Large intestine (tissue), 3 donors: ENCODE measurements around the gene NDUFA7. TPM values are rescaled to one million over a fixed set of nuclear protein-coding genes. Genes with fewer than 3 reads are reported as not detected.
A peak's percentile ranks its signal among the peaks of the same experiment; 100 is the strongest.
"Not testable (repeated sequence)": the region's sequence is repeated elsewhere in the genome, so short reads cannot be mapped to it uniquely, and the experiment has no call there.

ENCODE experiments used
- DNase-seq, 2 donors: peaks; one replicate each; pipeline versions ENCODE4 v3.0.0 to v3.0.0-alpha.2; 2013
- H3K27ac ChIP-seq: one replicate; pipeline ENCODE4 v1.5.1; 2013; ENCODE audit warnings: low read length
- H3K27me3 ChIP-seq: 2 replicates; pipeline ENCODE4 v1.6.1; 2013; ENCODE audit warnings: low read length; ENCODE audit not compliant: control insufficient read depth, insufficient read depth
- H3K36me3 ChIP-seq: 2 replicates; pipeline ENCODE4 v1.6.1; 2013; ENCODE audit warnings: low read length; ENCODE audit not compliant: control insufficient read depth, insufficient read depth
- H3K4me1 ChIP-seq: one replicate; pipeline ENCODE4 v1.6.1; 2013; ENCODE audit warnings: low read length; ENCODE audit not compliant: control insufficient read depth, insufficient read depth
- H3K4me3 ChIP-seq: one replicate; pipeline ENCODE4 v1.5.1; 2013; ENCODE audit warnings: low read length
- H3K9me3 ChIP-seq: one replicate; pipeline ENCODE4 v1.6.1; 2013; ENCODE audit warnings: mild to moderate bottlenecking, low read depth, low read length, moderate library complexity; ENCODE audit not compliant: control insufficient read depth
- WGBS: methylation state at CpG from one replicate; pipeline ENCODE4 v1.1.5; 2013; ENCODE audit warnings: low lambda C conversion rate; ENCODE audit not compliant: insufficient coverage; 5-methylcytosine and 5-hydroxymethylcytosine counted together
- polyA plus RNA-seq: library from polyadenylated mRNA; unstranded; fragments of 120-200 nt; gene quantifications from one replicate; pipeline ENCODE4 v1.2.1, GENCODE V29; 2013

Gene NDUFA7
- polyA plus RNA-seq, 1 donor, result 69.6 TPM

DNA sequence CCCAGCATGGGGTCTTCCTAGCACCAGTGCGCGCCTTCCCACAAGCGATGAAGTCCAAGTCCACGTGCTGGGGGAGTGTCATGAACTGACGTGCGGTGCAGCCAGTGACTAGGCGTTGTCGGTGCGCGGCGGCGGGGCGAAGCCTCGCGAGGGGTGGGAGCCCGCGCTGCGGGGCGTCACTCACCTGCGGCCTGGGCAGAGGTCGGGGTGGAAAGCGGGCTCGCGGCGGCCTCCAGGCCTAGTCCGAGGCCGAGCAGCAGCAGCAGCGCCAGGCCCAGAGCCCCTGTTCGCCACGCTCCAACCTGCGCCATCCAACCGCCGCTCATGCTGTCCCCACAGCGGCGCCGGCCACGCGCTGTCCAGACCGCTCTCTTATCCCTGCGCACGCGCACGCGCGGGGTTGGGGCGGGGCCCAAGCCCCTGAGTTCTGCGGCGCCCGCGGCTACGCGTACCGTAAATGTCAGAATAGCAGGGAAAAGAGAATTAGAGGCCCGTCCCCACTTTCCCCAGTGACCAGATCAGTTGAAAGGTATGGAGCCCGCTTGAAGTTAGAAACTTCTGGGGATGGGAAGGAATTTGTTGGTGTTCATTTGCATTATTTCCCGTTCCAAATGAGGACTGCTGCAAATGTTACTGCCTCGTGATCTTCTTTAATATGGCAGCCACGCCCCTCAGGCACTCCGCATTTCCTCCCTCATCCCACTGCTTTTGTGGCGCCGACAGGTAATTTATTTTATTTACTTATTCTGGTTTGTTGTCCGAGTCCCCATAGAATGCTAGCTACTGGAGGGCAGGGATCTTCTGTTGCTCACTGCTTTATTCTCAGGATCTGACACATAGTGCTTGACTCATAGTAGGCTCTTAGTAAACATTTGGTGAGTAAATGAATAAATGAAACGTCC lies 13.0 kb downstream of the NDUFA7 start, which contains the start of gene CD320:
TSS of gene CD320 (minus strand) at position 394 of the 902 bp plus-strand sequence. CDS start at position 326, 68 bp downstream.
- H3K27ac ChIP-seq, result peak within 1 kb of the TSS; percentile 37
- peaks cover 22% of the 10 kb centered on the region for H3K4me1 ChIP-seq
- peaks cover 34% of the 10 kb centered on the region for H3K36me3 ChIP-seq
- WGBS, result 0% methylated on average over 1 of the region's 63 CpGs
- no peaks in the 10 kb centered on the region for H3K9me3 ChIP-seq
- H3K4me3 ChIP-seq, result peak within 1 kb of the TSS; percentile 58
- DNase-seq, result peak; percentile 87 to 95
- H3K27me3 ChIP-seq, result no peaks in the 10 kb centered on the region

DNA sequence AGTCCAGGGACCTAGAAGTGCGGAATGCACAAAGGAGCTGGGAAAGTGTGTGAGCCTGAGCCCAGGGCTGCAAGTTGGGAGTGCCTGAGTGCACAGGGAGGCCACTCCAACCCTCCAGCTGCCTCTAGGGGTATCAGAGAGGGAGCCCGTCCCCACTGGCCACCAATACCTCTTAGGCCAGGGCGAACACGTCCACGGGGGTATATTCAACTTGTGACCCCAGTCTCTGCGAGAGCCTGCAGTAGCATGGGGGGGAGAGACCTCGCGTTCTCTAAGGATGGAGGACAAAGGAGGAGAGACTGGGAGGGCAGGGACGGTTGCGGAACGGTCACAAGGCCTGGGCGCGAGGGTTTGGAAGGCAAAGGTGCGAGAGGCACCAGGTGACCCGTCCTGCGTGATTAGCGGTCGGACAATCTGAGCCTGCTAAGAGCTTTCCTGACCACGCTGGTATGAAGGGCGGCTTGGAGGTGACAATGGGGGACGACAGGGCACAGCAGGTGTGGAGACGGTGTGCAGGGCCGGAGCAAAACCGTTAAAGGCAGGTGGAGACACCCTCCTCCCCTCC lies 13.7 kb downstream of the NDUFA7 start:
- peak overlapping the region; percentile 58 for H3K4me3 ChIP-seq
- peak in 1 of 2 donors; percentile 23 for DNase-seq
- peaks cover 27% of the 10 kb centered on the region for H3K36me3 ChIP-seq
- no peaks in the 10 kb centered on the region for H3K27me3 ChIP-seq
- peak overlapping the region; percentile 37 for H3K27ac ChIP-seq
- H3K9me3 ChIP-seq, result no peaks in the 10 kb centered on the region
- no CpG with 5 or more reads among the region's 24 CpGs for WGBS
- peaks cover 22% of the 10 kb centered on the region for H3K4me1 ChIP-seq

DNA sequence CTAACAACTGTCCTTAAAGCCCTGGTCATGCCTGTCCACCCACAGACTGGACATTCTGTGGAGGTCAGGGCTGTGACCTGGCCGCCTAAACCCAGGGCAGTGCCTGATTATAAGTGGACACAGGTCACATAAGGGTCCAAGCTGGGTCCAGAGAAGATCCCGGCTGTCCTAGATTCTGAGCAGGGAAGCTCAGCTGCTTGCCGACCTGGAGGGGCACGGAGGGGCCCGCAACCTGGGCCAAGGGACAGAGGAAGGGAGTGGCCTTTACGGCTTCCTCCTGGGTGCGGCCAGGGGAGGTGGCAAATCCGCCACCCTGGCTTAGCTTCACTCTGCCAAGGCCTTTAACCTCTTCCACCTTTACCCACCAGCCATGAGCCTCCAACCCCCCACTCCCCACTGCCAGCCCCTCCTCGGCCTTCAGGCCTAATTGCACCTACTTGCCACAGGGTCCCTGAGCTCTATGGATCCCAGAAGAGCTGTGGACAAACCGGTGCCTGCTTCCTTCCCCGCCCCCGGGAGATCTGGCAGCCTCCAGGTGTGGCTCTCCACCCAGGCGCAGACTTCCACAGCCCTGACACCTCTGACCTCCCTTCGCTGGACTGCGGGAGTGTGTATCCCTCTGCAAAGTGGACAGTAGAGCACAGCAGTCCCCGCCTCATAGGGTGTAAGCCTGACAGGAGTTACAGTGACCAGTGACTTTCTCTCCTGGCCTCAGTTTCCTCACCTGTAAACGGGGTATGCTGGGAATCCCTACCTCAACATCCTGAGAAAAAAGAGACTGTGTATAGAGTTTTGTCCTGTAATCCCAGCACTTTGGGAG lies 14.7 kb downstream of the NDUFA7 start:
- peak in 1 of 2 donors; percentile 27 for DNase-seq
- Histone ChIP-seq H3K36me3 (peaks cover 24% of the 10 kb centered on the region), H3K27ac (no peak overlapping the region), H3K4me3 (no peak overlapping the region), H3K27me3 (no peaks in the 10 kb centered on the region), H3K9me3 (no peaks in the 10 kb centered on the region), H3K4me1 (peaks cover 22% of the 10 kb centered on the region)
- no CpG with 5 or more reads among the region's 17 CpGs for WGBS

DNA sequence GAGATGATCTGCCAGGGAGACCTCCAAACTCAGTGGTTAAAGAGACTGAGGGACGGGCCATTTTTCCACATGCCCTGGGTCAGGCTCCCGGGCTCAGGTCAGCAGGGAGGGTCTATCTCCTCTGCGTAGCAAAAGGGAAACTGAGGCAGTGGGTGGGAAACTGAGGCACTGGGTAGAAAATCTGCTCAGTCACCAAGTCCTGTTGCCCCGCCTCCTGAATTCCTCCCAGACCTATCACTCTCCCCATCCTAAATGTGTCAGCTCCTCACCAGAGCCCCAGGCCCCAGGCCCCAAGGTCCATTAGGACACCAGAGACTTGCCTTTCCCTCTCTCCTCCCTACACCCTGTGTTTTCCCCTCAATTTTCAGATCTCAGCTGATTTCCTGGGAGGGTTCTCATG lies 15.4 kb downstream of the NDUFA7 start:
- Histone ChIP-seq H3K36me3 (peaks cover 19% of the 10 kb centered on the region), H3K27me3 (no peaks in the 10 kb centered on the region), H3K27ac (no peak overlapping the region), H3K9me3 (no peaks in the 10 kb centered on the region), H3K4me3 (no peak overlapping the region), H3K4me1 (peaks cover 22% of the 10 kb centered on the region)
- no CpG with 5 or more reads among the region's 4 CpGs for WGBS
- DNase-seq, result no peak

DNA sequence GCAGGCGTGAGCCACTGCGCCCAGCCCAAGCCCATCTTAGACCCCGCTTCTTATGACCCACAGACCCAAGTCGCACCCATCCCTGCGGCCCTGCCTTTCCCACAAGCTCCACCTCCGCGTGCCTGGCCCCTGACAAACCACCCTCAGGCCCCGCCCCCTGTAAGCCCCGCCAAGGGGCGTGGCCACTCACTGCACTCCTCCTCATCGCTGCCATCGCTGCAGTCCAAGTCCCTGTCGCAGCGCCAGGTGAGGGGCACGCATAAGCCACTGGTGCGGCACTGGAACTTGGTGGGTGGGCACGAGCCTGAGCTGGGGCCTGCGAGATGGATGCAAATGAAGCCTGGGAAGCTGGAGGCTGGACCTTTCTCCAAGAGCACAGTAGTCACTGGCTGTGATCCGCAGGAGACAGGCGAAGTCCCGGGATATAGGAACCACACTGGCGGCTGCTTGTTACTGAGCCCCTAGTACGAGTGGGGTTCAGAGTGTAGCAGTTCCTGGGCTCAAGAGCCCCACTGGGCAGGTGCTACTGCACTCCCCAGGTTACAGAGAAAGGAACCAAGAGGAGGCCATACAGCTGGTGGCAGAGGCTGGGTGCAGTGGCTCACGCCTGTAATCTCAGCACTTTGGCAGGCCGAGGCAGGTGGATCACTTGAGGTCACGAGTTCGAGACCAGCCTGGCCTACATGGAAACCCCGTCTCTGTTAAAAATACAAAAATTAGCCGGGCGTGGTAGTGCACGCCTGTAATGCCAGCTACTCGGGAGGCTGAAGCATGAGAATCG lies 16.1 kb downstream of the NDUFA7 start:
- DNase-seq, result no peak
- H3K4me1 ChIP-seq, result peaks cover 22% of the 10 kb centered on the region
- WGBS, result no CpG with 5 or more reads among the region's 33 CpGs
- H3K36me3 ChIP-seq, result peaks cover 14% of the 10 kb centered on the region
- no peaks in the 10 kb centered on the region for H3K9me3 ChIP-seq
- no peak overlapping the region for H3K27ac ChIP-seq
- no peaks in the 10 kb centered on the region for H3K27me3 ChIP-seq
- no peak overlapping the region for H3K4me3 ChIP-seq

DNA sequence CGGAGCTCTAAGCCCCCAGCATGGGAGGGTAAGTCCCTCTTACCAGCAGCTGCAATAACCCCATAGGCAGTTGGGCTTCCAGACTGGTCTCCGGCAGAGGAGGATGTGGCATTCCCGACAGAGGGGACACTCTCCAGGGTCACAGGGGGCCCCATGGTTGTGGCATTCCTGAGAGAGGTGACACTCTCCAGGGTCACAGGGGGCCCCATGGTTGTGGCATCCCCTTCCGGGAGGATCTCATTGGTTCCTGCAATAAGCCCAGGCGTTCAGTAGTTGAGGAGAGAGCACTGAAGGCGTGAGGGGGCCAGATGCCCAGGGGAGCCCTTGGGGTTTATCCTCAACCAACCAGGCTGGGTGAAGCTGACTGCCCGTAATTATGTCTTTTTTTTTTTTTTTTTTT lies 18.4 kb downstream of the NDUFA7 start:
- Histone ChIP-seq H3K36me3 (peaks cover 6% of the 10 kb centered on the region), H3K4me3 (no peak overlapping the region), H3K27ac (no peak overlapping the region), H3K27me3 (no peaks in the 10 kb centered on the region), H3K4me1 (peaks cover 13% of the 10 kb centered on the region), H3K9me3 (no peaks in the 10 kb centered on the region)
- no peak for DNase-seq
- no CpG with 5 or more reads among the region's 7 CpGs for WGBS

DNA sequence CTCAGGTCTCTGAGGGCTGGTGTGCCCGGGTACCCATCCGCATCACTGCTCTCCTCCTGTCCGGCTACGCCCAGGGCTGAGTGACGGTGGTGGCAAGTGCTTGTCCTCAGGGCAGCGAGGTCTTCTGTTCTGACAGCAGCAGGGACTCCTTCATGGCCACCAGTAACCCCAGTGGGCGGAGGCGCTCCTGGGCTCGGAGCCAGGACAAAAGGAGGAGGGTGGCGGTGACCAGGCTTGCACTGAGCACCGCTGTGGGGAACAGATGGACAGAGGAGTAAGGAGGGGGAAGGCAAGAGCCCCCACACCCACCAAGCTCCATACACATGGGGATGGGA lies 18.9 kb downstream of the NDUFA7 start:
- Histone ChIP-seq H3K27me3 (no peaks in the 10 kb centered on the region), H3K27ac (no peak overlapping the region), H3K4me3 (no peak overlapping the region), H3K4me1 (peaks cover 9% of the 10 kb centered on the region), H3K36me3 (peaks cover 6% of the 10 kb centered on the region), H3K9me3 (no peaks in the 10 kb centered on the region)
- WGBS, result no CpG with 5 or more reads among the region's 11 CpGs
- no peak for DNase-seq

DNA sequence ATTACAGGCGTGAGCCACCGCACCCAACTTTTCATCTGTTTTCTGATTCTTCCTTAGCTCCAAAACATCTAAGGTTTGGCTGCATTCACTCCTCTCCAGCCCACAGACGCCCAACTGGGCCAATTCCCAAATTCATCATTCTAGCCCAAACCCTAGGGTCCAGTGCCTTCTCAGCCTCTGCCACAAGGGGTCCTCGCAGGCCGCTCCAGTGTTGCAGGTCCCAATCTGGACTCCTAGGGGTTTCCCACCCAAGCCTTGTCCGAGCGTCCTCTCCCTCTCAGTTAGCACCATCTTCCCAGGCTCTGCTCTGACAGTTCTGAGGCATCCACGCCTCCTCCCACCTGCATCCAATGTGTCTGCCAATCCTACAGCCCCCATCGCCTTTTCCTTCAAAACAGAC lies 29.8 kb downstream of the NDUFA7 start:
- H3K27ac ChIP-seq, H3K27me3 ChIP-seq, H3K9me3 ChIP-seq, H3K4me3 ChIP-seq, DNase-seq, H3K4me1 ChIP-seq, H3K36me3 ChIP-seq: not testable (repeated sequence)
- no CpG with 5 or more reads among the region's 9 CpGs for WGBS

DNA sequence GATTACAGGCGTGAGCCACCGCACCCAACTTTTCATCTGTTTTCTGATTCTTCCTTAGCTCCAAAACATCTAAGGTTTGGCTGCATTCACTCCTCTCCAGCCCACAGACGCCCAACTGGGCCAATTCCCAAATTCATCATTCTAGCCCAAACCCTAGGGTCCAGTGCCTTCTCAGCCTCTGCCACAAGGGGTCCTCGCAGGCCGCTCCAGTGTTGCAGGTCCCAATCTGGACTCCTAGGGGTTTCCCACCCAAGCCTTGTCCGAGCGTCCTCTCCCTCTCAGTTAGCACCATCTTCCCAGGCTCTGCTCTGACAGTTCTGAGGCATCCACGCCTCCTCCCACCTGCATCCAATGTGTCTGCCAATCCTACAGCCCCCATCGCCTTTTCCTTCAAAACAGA lies 44.7 kb downstream of the NDUFA7 start:
- H3K36me3 ChIP-seq, H3K4me3 ChIP-seq, H3K27me3 ChIP-seq, DNase-seq, H3K27ac ChIP-seq, H3K9me3 ChIP-seq, H3K4me1 ChIP-seq: not testable (repeated sequence)
- WGBS, result no CpG with 5 or more reads among the region's 9 CpGs

DNA sequence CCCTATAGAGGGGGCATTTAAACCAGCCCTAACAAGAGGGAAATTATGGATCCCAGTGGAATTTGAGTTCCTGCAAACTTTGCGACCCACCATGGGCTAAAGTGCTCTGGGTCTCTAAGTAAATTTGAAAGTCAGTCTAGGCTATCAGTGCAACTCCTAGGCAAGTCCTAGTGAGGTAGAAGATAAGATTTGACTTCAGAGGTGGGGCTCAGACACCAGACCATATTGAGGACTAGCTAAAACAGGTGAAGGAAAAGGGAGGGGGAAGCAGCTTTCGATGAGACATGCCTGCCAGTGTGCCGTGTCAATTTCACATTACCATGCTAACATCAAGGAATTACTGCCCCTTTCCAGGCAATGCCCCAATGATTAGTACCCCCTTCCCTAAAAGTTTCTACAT lies 51.5 kb downstream of the NDUFA7 start:
- H3K27ac ChIP-seq, result no peak overlapping the region
- H3K4me3 ChIP-seq, result no peak overlapping the region
- H3K4me1 ChIP-seq, result no peaks in the 10 kb centered on the region
- no peaks in the 10 kb centered on the region for H3K9me3 ChIP-seq
- no CpG with 5 or more reads among the region's 3 CpGs for WGBS
- no peaks in the 10 kb centered on the region for H3K27me3 ChIP-seq
- no peak for DNase-seq
- no peaks in the 10 kb centered on the region for H3K36me3 ChIP-seq
